PC-3 (cell line): ENCODE results near the gene ARHGAP25.

Experiments used
- CTCF ChIP-seq: fragments of 300-600 bp; sonication (generic); conservative IDR thresholded peaks from 2 replicates; pipeline ENCODE4 v1.5.1; 2017; ENCODE audit warnings: antibody characterized with exemption, low read depth, mild to moderate bottlenecking, low read length
- EZH2 ChIP-seq: fragments of 300-600 bp; sonication (generic); IDR thresholded peaks from one replicate; pipeline ENCODE4 v1.6.1; 2017; ENCODE audit warnings: antibody characterized with exemption, mild to moderate bottlenecking, low read length; ENCODE audit not compliant: unreplicated experiment
- EZH2phosphoT487 ChIP-seq: fragments of 300-600 bp; sonication (generic); IDR thresholded peaks from 2 replicates; pipeline ENCODE4 v1.6.1; 2018; ENCODE audit warnings: mild to moderate bottlenecking, antibody characterized with exemption, low read length, borderline replicate concordance

- TF ChIP-seq CTCF (no peak), EZH2 (no peak), EZH2phosphoT487 (no peak)
These were observed 113.1 kb downstream of the ARHGAP25 start for GRCh38 chr2:68847751-68848150.
